Smooth muscle cell (in vitro differentiated cells): Measurements from ENCODE around the gene BANP. TPM values are rescaled to one million over a fixed set of nuclear protein-coding genes. Genes with fewer than 3 reads are reported as not detected.
"Not testable (repeated sequence)": the region's sequence is repeated elsewhere in the genome, so short reads cannot be mapped to it uniquely, and the experiment has no call there.

ENCODE experiments used
- DNase-seq: peaks from one replicate; lab custom pipeline; 2025; ENCODE audit not compliant: unreplicated experiment; lab: John Stamatoyannopoulos, UW
- H2AFZ ChIP-seq: fragments of 200-600 bp; sonication (generic); 2 replicates; pipeline ENCODE4 v1.6.0; 2016; ENCODE audit warnings: antibody characterized with exemption, low read depth, mild to moderate bottlenecking
- H3F3A ChIP-seq: fragments of 200-600 bp; sonication (generic); 2 replicates; pipeline ENCODE4 v1.6.0; 2017; ENCODE audit warnings: antibody characterized with exemption, low read depth
- H3K27ac ChIP-seq: fragments of 200-600 bp; sonication (generic); 2 replicates; pipeline ENCODE4 v1.5.1; 2016; ENCODE audit warnings: low read depth, mild to moderate bottlenecking
- H3K27me3 ChIP-seq: fragments of 200-600 bp; sonication (generic); 2 replicates; pipeline ENCODE4 v1.6.1; 2016; ENCODE audit warnings: low read depth, mild to moderate bottlenecking
- H3K36me3 ChIP-seq: fragments of 200-600 bp; sonication (generic); 2 replicates; pipeline ENCODE4 v1.5.1; 2016; ENCODE audit warnings: low read depth
- H3K4me1 ChIP-seq: fragments of 200-600 bp; sonication (generic); 2 replicates; pipeline ENCODE4 v1.5.1; 2016; ENCODE audit warnings: low read depth
- H3K4me2 ChIP-seq: fragments of 200-600 bp; sonication (generic); 2 replicates; pipeline ENCODE4 v1.6.0; 2016; ENCODE audit warnings: mild to moderate bottlenecking
- H3K4me3 ChIP-seq: fragments of 200-600 bp; sonication (generic); 2 replicates; pipeline ENCODE4 v1.5.1; 2016; ENCODE audit warnings: mild to moderate bottlenecking
- H3K79me2 ChIP-seq: fragments of 200-600 bp; sonication (generic); 2 replicates; pipeline ENCODE4 v1.6.0; 2016; ENCODE audit warnings: low read depth, mild to moderate bottlenecking
- H3K9ac ChIP-seq: fragments of 200-600 bp; sonication (generic); 2 replicates; pipeline ENCODE4 v1.6.0; 2016; ENCODE audit warnings: low read depth
- H3K9me3 ChIP-seq: fragments of 200-600 bp; sonication (generic); replicated peaks from 2 replicates; pipeline ENCODE4 v1.5.1; 2016; ENCODE audit warnings: low read depth
- H4K20me1 ChIP-seq: fragments of 200-600 bp; sonication (generic); 2 replicates; pipeline ENCODE4 v1.6.0; 2016; ENCODE audit warnings: low read depth
- WGBS: methylation state at CpG from one replicate; pipeline ENCODE4 v1.1.7; 2016; ENCODE audit warnings: low lambda C conversion rate; 5-methylcytosine and 5-hydroxymethylcytosine counted together
- polyA plus RNA-seq: library from polyadenylated mRNA; unstranded; fragments of >200 nt; fragmentation: Nextera tagmentation; extraction: Ambion mirVana; gene quantifications from 2 replicates; pipeline ENCODE4 v1.2.1, GENCODE V29; 2016
- total RNA-seq: library from RNA; depleted of rRNA; stranded (reverse); fragments of >200 nt; gene quantifications from 2 replicates; pipeline ENCODE4 v1.2.3, GENCODE V29; 2014
- TF ChIP-seq, protein P1 (sequence below): fragments of 200-600 bp; sonication (generic); IDR thresholded peaks from 2 replicates; pipeline ENCODE4 v1.5.1; 2017; ENCODE audit warnings: borderline replicate concordance, mild to moderate bottlenecking, antibody characterized with exemption; ENCODE audit not compliant: insufficient read depth, poor library complexity, severe bottlenecking

BANP gene
- total and polyA plus RNA-seq, 2 experiments from 2014 or later = 11.5 to 19.5 TPM

DNA sequence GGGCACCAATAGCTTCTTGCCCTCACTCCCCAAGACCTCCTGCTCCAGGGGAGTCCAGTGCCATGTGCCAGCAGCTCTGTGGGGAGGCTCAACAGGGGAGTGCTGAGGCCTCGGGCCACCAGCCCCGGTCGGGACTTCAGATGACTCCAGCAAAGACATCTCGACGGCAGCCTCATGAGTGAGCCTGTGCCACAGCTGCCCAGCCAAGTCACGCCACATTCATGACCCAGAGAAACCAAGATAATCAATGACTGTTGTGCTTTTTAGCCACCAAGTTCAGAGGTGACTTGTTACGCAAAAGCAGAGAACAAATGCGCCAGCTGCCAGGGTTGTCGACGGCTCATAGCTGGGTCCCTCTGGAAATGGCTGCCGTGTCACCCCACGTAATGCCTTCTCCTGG lies 157.5 kb downstream of the BANP start:
- no peak overlapping the region for H3K4me3 ChIP-seq
- WGBS = 94% methylated on average over 12 of the region's 12 CpGs

DNA sequence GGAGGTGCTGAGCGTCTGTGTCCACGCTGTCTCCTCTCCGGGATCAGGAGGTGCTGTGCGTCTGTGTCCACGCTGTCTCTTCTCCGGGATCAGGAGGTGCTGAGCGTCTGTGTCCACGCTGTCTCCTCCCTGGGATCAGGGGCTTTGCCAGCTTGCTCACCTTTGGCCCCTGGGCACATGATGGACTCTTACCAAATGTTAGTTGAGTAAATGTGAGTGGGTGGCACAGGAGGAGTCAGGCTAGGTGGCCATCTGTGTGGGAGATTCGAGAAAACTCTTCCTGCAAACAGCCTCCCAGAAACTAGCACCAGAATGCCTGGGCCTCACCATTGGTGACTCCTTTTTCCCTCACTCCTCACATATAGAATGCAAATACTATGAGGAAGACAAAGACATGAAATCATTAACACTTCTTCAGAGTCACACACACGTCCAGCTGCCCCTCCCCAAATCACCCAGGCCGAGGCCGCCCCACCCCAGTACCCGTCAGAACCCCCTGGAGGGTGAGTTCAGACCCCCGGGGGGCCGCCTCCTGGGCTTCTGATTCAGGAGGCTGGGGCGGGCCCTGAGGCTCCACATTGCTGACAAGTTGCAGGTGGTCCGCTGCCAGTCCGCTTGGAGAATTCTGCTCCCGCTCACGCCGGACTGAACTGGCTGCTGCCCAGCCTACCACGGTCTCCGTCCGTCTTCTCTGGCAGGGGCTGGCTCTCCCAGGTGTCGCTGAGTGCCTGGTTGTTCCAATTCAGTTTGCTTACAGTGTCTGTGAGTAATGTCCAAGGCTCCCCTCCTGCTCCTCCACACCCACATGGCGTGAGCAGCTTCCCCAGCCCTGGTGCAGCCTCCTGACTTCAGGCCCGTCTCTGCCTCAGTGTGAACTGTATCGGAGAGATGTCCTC lies 158.7 kb downstream of the BANP start:
- not testable (repeated sequence) for H3K79me2 ChIP-seq, H3K9me3 ChIP-seq, DNase-seq, H3K4me1 ChIP-seq, H3K4me3 ChIP-seq, H3K27ac ChIP-seq, H3K36me3 ChIP-seq, H3F3A ChIP-seq, H3K4me2 ChIP-seq, H3K27me3 ChIP-seq, H3K9ac ChIP-seq, H2AFZ ChIP-seq, H4K20me1 ChIP-seq
- 91% methylated on average over 28 of the region's 28 CpGs for WGBS

More for the DNA sequence above, 157.5 kb downstream of the BANP start:
- Histone ChIP-seq H3K36me3 (no peaks in the 10 kb centered on the region), H3K27ac (no peak overlapping the region), H3K9ac (no peak overlapping the region), H3K9me3 (no peaks in the 10 kb centered on the region), H3F3A (no peaks in the 10 kb centered on the region), H3K4me1 (no peaks in the 10 kb centered on the region), H3K4me2 (no peak overlapping the region), H3K79me2 (no peaks in the 10 kb centered on the region), H3K27me3 (no peaks in the 10 kb centered on the region), H4K20me1 (no peaks in the 10 kb centered on the region), H2AFZ (no peak overlapping the region)
- TF ChIP-seq, protein P1, sequence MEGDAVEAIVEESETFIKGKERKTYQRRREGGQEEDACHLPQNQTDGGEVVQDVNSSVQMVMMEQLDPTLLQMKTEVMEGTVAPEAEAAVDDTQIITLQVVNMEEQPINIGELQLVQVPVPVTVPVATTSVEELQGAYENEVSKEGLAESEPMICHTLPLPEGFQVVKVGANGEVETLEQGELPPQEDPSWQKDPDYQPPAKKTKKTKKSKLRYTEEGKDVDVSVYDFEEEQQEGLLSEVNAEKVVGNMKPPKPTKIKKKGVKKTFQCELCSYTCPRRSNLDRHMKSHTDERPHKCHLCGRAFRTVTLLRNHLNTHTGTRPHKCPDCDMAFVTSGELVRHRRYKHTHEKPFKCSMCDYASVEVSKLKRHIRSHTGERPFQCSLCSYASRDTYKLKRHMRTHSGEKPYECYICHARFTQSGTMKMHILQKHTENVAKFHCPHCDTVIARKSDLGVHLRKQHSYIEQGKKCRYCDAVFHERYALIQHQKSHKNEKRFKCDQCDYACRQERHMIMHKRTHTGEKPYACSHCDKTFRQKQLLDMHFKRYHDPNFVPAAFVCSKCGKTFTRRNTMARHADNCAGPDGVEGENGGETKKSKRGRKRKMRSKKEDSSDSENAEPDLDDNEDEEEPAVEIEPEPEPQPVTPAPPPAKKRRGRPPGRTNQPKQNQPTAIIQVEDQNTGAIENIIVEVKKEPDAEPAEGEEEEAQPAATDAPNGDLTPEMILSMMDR = no peak
- no peak for DNase-seq

DNA sequence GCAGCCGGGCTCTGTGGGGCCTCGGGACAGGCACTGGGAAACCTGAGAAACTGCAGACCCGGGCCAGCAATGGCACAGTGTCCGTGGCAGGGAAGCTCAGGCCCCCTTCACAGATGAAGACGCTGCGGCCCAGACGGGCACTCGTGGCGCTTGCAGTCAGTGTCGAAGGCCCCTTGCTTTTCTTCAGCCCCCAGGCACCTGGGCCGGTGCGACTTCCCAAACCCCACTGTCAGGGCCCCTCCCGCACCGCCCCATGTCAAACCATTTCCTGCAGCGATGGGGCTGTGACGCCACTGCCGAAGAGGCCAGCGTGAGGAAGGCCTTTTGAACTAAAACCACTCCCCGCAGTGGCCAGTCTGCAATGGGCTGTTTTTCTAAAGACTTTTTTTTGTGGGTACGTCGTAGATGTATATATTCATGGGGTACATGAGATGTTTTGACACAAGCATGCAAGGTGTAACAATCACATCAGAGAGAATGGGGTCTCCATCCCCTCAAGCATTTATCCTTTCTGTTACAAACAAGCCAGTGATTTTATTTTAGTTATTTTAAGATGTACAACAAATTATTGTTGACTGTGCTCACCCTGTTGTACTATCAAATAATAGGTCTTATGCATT lies 159.8 kb downstream of the BANP start:
- not testable (repeated sequence) for H4K20me1 ChIP-seq, H3K9me3 ChIP-seq, H3K36me3 ChIP-seq, H3K27me3 ChIP-seq, H3F3A ChIP-seq, H3K4me3 ChIP-seq, H3K27ac ChIP-seq, H3K4me1 ChIP-seq, H2AFZ ChIP-seq, H3K9ac ChIP-seq, DNase-seq, H3K79me2 ChIP-seq, H3K4me2 ChIP-seq
- WGBS = 88% methylated on average over 14 of the region's 21 CpGs

DNA sequence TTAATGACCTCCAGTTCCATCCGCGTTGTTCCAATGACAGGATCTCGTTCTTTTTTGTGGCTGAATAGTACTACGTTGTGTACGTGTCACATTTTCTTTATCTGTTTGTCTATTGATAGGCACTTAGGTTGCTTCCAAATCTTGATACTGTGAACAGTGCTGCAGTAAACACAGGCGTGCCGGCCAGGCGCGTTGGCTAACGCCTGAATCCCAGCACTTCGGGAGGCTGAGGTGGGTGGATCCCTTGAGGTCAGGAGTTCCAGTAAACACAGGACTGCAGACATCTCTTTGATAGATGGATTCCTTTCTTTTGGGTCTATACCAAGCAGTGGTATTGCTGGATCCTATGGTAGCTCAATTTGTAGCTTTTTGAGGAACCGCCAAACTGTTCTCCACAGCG lies 160.7 kb downstream of the BANP start:
- not testable (repeated sequence) for H3K4me1 ChIP-seq, H3F3A ChIP-seq, H4K20me1 ChIP-seq, H3K27me3 ChIP-seq, H2AFZ ChIP-seq, H3K79me2 ChIP-seq, H3K4me3 ChIP-seq, DNase-seq, H3K27ac ChIP-seq, H3K4me2 ChIP-seq, H3K9ac ChIP-seq, H3K9me3 ChIP-seq, H3K36me3 ChIP-seq
- WGBS = 91% methylated on average over 13 of the region's 13 CpGs

DNA sequence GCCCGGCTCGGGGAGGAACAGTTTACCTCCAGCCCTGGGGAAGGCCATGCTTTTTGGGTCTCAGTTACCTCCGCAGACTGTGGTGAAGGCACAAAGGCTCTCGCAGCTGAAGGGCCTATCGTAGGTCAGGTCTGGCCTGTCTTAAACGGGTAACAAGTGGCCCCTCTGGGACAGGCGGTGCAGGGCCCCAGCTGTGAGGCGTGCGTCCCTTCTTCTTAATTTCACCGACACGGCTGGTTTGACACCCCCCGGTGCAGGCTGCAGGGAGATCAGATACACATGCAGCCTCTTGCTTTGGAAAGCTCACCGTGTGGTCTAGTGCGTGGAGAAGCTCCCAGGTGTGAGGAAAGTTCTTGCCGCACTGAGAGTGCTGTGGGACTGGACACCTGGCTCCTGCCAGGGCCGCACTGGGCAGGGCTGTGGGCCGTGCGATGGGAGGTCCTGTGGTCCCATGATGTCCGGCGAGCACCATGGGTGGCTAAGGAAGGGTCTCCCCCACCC lies 162.4 kb downstream of the BANP start:
- no peak overlapping the region for H3K4me2 ChIP-seq
- TF ChIP-seq, protein P1 = no peak
- DNase-seq = no peak
- H3K4me3 ChIP-seq = no peak overlapping the region
- H3K9me3 ChIP-seq = no peaks in the 10 kb centered on the region
- no peaks in the 10 kb centered on the region for H3F3A ChIP-seq
- no peak overlapping the region for H2AFZ ChIP-seq
- no peak overlapping the region for H3K9ac ChIP-seq
- no peaks in the 10 kb centered on the region for H3K27me3 ChIP-seq
- H3K79me2 ChIP-seq = no peaks in the 10 kb centered on the region
- no peak overlapping the region for H3K27ac ChIP-seq
- H4K20me1 ChIP-seq = no peaks in the 10 kb centered on the region
- H3K36me3 ChIP-seq = no peaks in the 10 kb centered on the region
- WGBS = 95% methylated on average over 20 of the region's 20 CpGs
- peaks cover 4% of the 10 kb centered on the region for H3K4me1 ChIP-seq

DNA sequence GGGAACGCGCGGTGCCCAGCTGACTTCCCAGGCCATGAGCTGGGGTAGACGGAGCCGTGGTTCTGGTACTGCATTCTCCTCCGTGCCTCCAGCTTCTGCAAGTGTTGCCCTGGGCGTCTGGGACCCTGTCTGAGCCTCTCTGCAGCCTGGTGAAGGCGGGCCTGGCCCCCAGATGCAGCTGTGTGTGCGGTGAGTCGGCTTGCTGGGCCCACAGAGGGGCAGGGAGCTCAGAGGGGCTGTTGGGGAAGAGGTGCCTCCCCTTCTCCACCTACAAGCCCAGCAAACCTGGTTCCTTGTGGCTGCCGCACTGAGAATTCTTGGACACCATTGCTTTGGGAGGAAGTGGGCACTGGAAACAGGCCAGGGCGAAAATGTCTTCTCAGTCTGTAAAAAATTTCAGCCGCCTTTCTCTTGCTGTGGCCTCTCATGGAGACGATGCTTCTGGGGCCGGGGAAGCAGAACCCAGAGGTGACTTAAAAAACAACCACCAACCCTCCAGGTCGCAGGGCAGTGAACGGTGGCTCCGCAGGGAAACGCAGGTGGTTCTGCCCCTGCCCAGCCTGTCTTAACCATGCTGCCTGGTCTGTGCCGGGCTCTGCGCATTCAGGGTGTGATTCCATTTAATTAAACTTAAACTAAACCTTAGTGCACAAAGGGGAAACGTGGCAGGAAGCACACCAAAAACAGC lies 163.5 kb downstream of the BANP start:
- 80% methylated on average over 22 of the region's 22 CpGs for WGBS

More for the DNA sequence above, 163.5 kb downstream of the BANP start:
- H3K9me3 ChIP-seq, H3K4me2 ChIP-seq, H3K27ac ChIP-seq, H4K20me1 ChIP-seq, H3K79me2 ChIP-seq, H3K9ac ChIP-seq, H3K36me3 ChIP-seq, H3K27me3 ChIP-seq, DNase-seq, H3F3A ChIP-seq, H3K4me3 ChIP-seq, H2AFZ ChIP-seq: not testable (repeated sequence)
- H3K4me1 ChIP-seq = peaks cover 14% of the 10 kb centered on the region
